HepG2 (cell line): Measurements from ENCODE around the gene CYP11A1. TPM values are rescaled to one million over a fixed set of nuclear protein-coding genes. Genes with fewer than 3 reads are reported as not detected.

Experiments used
- ATAC-seq: fragments of 200-7000 bp; cut with Tn5 transposase; 3 replicates; pipeline ENCODE4 v1.9.1; 2020; ENCODE audit warnings: mild to moderate bottlenecking, moderate library complexity
- BruUV-seq: library from RNA; stranded (reverse); fragments of 400-500 nt; replicated peaks from 2 replicates; lab custom pipeline; 2021; lab: Mats Ljungman, UMichigan
- CTCF ChIA-PET: fragments of 300-600 bp; formaldehyde crosslinking; extraction: SDS; loops from one replicate; lab custom pipeline; 2021; ENCODE audit warnings: low total read pairs, inconsistent platforms, low intra/inter-chr PET ratio; lab: Yijun Ruan, JAX
- POLR2A ChIA-PET: fragments of 350-600 bp; sonication (Branson Sonifier 250); formaldehyde crosslinking; loops from one replicate; lab custom pipeline; 2020; ENCODE audit warnings: antibody characterized with exemption, inconsistent platforms; lab: Yijun Ruan, JAX
- DNase-seq: peaks from one replicate; pipeline ENCODE4 v3.0.0-alpha.2; 2015; ENCODE audit warnings: low spot score
- FAIRE-seq: peaks from 3 replicates; lab custom pipeline; 2011; peaks lifted over from hg19 to GRCh38; lab: Jason Lieb, UNC
- H2AFZ ChIP-seq: one replicate; pipeline ENCODE4 v1.6.1; 2011; ENCODE audit warnings: low read length, inconsistent platforms
- H3K27ac ChIP-seq: fragments of 300-600 bp; 3 replicates; pipeline ENCODE4 v1.8.0; 2011; ENCODE audit warnings: mixed run types, mild to moderate bottlenecking, mixed read lengths, low read length, inconsistent platforms; ENCODE audit not compliant: insufficient read depth; ENCODE audit errors: extremely low read length
- H3K27me3 ChIP-seq, 2 experiments: fragments of 200-600 bp in 1 of 2; 2 replicates in 1 of 2; 3 replicates in 1 of 2; pipeline versions ENCODE4 v1.6.0 to v1.8.0; 2011; ENCODE audit warnings: low read length in 2 of 2, mild to moderate bottlenecking in 2 of 2, moderate library complexity in 2 of 2, inconsistent platforms in 1 of 2; ENCODE audit not compliant: insufficient read depth in 2 of 2, control insufficient read depth in 1 of 2
- H3K36me3 ChIP-seq, 2 experiments: fragments of 200-600 bp in 1 of 2; replicated peaks in 1 of 2; 2 replicates in 1 of 2; 3 replicates in 1 of 2; pipeline versions ENCODE4 v1.5.1 to v1.8.0; 2011; ENCODE audit warnings: low read length in 2 of 2, inconsistent platforms in 1 of 2; ENCODE audit not compliant: insufficient read depth in 2 of 2, control insufficient read depth in 1 of 2
- H3K4me1 ChIP-seq: 2 replicates; pipeline ENCODE4 v1.5.1; 2012; ENCODE audit warnings: low read length, inconsistent platforms; ENCODE audit not compliant: insufficient read depth
- H3K4me2 ChIP-seq: 2 replicates; pipeline ENCODE4 v1.6.0; 2011; ENCODE audit warnings: low read depth, low read length, inconsistent platforms
- H3K4me3 ChIP-seq, 3 experiments: fragments of 200-600 bp in 1 of 3; sonication (generic), shearing (Covaris generic) in 1 of 3; replicated peaks in 1 of 3; 2 replicates each; pipeline ENCODE4 v1.5.1; 2011 to 2016; ENCODE audit warnings: low read length in 3 of 3, inconsistent platforms in 2 of 3, low read depth in 2 of 3, mild to moderate bottlenecking in 2 of 3, control low read depth in 1 of 3, mixed read lengths in 1 of 3; ENCODE audit not compliant: insufficient read depth in 1 of 3
- H3K79me2 ChIP-seq: one replicate; pipeline ENCODE4 v1.6.1; 2011; ENCODE audit warnings: low read length, inconsistent platforms; ENCODE audit not compliant: insufficient read depth
- H3K9ac ChIP-seq: 2 replicates; pipeline ENCODE4 v1.6.0; 2011; ENCODE audit warnings: mild to moderate bottlenecking, low read depth, low read length, inconsistent platforms; ENCODE audit not compliant: insufficient read depth
- H3K9me3 ChIP-seq: 2 replicates; pipeline ENCODE4 v1.5.1; 2012; ENCODE audit warnings: mild to moderate bottlenecking, low read length
- H4K20me1 ChIP-seq: 2 replicates; pipeline ENCODE4 v1.6.0; 2011; ENCODE audit warnings: inconsistent platforms, mild to moderate bottlenecking, low read length, moderate library complexity; ENCODE audit not compliant: insufficient read depth
- FOXA1 ChIP-seq, 2 experiments: fragments of 450-650 bp in 1 of 2; sonication (generic) in 1 of 2; formaldehyde crosslinking in 1 of 2; IDR thresholded peaks; 2 replicates each; pipeline versions ENCODE4 v1.4.0 to v1.6.1; 2016 to 2020; ENCODE audit warnings: missing genetic modification reagents in 1 of 2
- KDM4B ChIP-seq: sonication (generic); formaldehyde crosslinking; IDR thresholded peaks from 2 replicates; pipeline ENCODE4 v1.4.0; 2020; ENCODE audit warnings: missing genetic modification reagents
- REL ChIP-seq: sonication (generic); formaldehyde crosslinking; conservative IDR thresholded peaks from 2 replicates; pipeline ENCODE4 v1.8.0; 2022; ENCODE audit warnings: mild to moderate bottlenecking, missing genetic modification reagents, moderate library complexity
- ZNF496 ChIP-seq: sonication (generic); formaldehyde crosslinking; IDR thresholded peaks from 2 replicates; pipeline ENCODE4 v1.8.1; 2023; ENCODE audit warnings: mild to moderate bottlenecking, moderate library complexity, missing genetic modification reagents; ENCODE audit not compliant: insufficient replicate concordance
- ZNF530 ChIP-seq: sonication (generic); formaldehyde crosslinking; IDR thresholded peaks from 2 replicates; pipeline ENCODE4 v1.5.0; 2020; ENCODE audit warnings: low read depth, mild to moderate bottlenecking, missing genetic modification reagents
- ZNF891 ChIP-seq: sonication (generic); formaldehyde crosslinking; IDR thresholded peaks from 2 replicates; pipeline ENCODE4 v1.5.0; 2020; ENCODE audit warnings: mild to moderate bottlenecking, missing genetic modification reagents
- whole genome bisulfite sequencing: methylation state at CpG from one replicate; pipeline ENCODE4 v1.1.6; 2017; ENCODE audit warnings: low lambda C conversion rate; 5-methylcytosine and 5-hydroxymethylcytosine counted together
- in situ Hi-C: cut with HindIII; loops from 2 replicates; pipeline ENCODE4 v1.10.0; 2017; ENCODE audit warnings: low pct_unique_long_range_greater_than_20kb; ENCODE audit not compliant: extremely low pct_ligation_motif_present
- intact Hi-C: fragments of 100-400 bp; cut with micrococcal nuclease; formaldehyde crosslinking; loops from one replicate; pipeline ENCODE4 v1.10.0; 2022; ENCODE audit not compliant: unreplicated experiment
- polyA plus RNA-seq, 8 experiments: library from polyadenylated mRNA; depleted of rRNA in 3 of 8; stranded (reverse) in 7 of 8; unstranded in 1 of 8; fragments of >200 nt; fragmentation: Illumina TruSeq in 4 of 8; extraction: Trizol in 4 of 8; gene quantifications; 2 replicates each; pipeline versions ENCODE4 v1.2.1 to v1.2.3, GENCODE V29; 2011 to 2016; ENCODE audit warnings: low read depth in 4 of 8, missing spikeins in 1 of 8, mixed read lengths in 1 of 8; ENCODE audit not compliant: insufficient read depth in 1 of 8
- total RNA-seq, 5 experiments: library from RNA; depleted of rRNA; stranded (reverse); fragments of >200 nt; fragmentation: Illumina TruSeq; extraction: Trizol; gene quantifications; 2 replicates each; pipeline ENCODE4 v1.2.3, GENCODE V29; 2016; ENCODE audit warnings: low read depth in 1 of 5
- TF ChIP-seq, protein P1 (sequence below): sonication (generic); formaldehyde crosslinking; conservative IDR thresholded peaks from 2 replicates; pipeline ENCODE4 v1.8.1; 2023; ENCODE audit warnings: missing genetic modification reagents

Gene CYP11A1
- total and polyA plus RNA-seq, 2 of the 13 experiments (the other 11 are each of a cell fraction or from before 2014, with no cell fraction given) = 0.66 to 0.92 TPM

DNA sequence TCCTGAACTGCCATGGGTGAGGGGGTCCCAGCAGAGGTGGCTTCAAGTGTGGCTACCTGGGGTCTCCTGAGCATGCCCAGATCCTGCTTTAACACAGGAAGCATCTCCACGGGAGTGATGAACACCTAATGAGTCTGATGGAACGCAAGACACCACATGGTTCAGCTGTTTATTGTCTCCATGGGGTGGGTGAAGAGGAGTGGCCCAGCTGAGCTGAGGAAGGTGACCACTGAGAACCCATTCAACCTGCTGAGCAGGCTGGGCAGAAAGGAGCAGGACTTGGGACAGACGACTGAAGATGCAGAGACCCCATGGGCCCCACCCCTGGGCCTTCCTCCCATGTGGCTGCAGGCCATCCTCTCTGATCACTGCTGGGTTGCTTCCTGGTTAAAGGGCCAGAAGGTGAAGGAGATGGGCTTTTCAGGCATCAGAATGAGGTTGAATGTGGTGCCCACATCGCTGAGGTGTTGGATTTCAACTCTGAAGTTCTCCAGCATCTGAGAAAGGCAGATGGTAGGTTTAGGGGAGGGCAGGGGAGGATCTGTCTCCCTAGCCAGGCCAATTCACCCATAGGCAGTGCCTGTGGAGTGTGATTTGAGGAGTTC, 29.7 kb downstream of the CYP11A1 start:
- no peak overlapping the region for H3K9ac ChIP-seq
- no peaks in the 10 kb centered on the region for H3K79me2 ChIP-seq
- no peaks in the 10 kb centered on the region for H3K36me3 ChIP-seq
- in situ Hi-C loops = no loop called here
- WGBS = 0% methylated on average over 4 of the region's 4 CpGs
- ATAC-seq = no peak
- no peak overlapping the region for H3K4me3 ChIP-seq
- POLR2A ChIA-PET = no interaction called here
- TF ChIP-seq ZNF530 (CRISPR knock-in tag) (no peak), REL (CRISPR knock-in tag) (no peak), ZNF891 (CRISPR knock-in tag) (no peak), KDM4B (CRISPR knock-in tag) (no peak), FOXA1 (IDR thresholded peaks at IDR 0.05) (no peak), FOXA1 (CRISPR knock-in tag; IDR thresholded peaks at IDR 0.05) (no peak), ZNF496 (CRISPR knock-in tag) (no peak)
- TF ChIP-seq, protein P1, sequence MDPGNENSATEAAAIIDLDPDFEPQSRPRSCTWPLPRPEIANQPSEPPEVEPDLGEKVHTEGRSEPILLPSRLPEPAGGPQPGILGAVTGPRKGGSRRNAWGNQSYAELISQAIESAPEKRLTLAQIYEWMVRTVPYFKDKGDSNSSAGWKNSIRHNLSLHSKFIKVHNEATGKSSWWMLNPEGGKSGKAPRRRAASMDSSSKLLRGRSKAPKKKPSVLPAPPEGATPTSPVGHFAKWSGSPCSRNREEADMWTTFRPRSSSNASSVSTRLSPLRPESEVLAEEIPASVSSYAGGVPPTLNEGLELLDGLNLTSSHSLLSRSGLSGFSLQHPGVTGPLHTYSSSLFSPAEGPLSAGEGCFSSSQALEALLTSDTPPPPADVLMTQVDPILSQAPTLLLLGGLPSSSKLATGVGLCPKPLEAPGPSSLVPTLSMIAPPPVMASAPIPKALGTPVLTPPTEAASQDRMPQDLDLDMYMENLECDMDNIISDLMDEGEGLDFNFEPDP = no peak
- TF ChIP-seq, all 625 proteins: peak for 0
- Histone ChIP-seq H3K9me3 (no peaks in the 10 kb centered on the region), H3K27ac (no peak overlapping the region), H4K20me1 (no peaks in the 10 kb centered on the region), H3K27me3 (peaks cover 2 to 42% of the 10 kb centered on the region in 2 experiments; a peak in 2 of 5 replicates), H3K4me1 (no peaks in the 10 kb centered on the region), H3K4me2 (no peak overlapping the region), H2AFZ (no peak overlapping the region)
- intact Hi-C loops = no loop called here
- no peak for DNase-seq
- no peak for FAIRE-seq
- no TSS peak for BruUV-seq
- CTCF ChIA-PET = no interaction called here
